Measurements from ENCODE around the gene PRKAR1A.

- TF ChIP-seq SMAD4 (CRISPR knock-in tag; IDR thresholded peaks at IDR 0.05) (no peak), ELF4 (CRISPR knock-in tag; IDR thresholded peaks at IDR 0.05; ENCODE audit: low read depth) (no peak), ATF1 (CRISPR knock-in tag; IDR thresholded peaks at IDR 0.05) (no peak), E2F4 (CRISPR knock-in tag; IDR thresholded peaks at IDR 0.05; ENCODE audit: borderline replicate concordance, low read depth) (no peak), SMAD3 (CRISPR knock-in tag; IDR thresholded peaks at IDR 0.05; ENCODE audit: borderline replicate concordance) (no peak), NR1H2 (CRISPR knock-in tag; IDR thresholded peaks at IDR 0.05) (no peak), NR2C2 (CRISPR knock-in tag; IDR thresholded peaks at IDR 0.05) (no peak), PREB (CRISPR knock-in tag; IDR thresholded peaks at IDR 0.05; ENCODE audit: borderline replicate concordance) (no peak)
- TF ChIP-seq, protein P1, sequence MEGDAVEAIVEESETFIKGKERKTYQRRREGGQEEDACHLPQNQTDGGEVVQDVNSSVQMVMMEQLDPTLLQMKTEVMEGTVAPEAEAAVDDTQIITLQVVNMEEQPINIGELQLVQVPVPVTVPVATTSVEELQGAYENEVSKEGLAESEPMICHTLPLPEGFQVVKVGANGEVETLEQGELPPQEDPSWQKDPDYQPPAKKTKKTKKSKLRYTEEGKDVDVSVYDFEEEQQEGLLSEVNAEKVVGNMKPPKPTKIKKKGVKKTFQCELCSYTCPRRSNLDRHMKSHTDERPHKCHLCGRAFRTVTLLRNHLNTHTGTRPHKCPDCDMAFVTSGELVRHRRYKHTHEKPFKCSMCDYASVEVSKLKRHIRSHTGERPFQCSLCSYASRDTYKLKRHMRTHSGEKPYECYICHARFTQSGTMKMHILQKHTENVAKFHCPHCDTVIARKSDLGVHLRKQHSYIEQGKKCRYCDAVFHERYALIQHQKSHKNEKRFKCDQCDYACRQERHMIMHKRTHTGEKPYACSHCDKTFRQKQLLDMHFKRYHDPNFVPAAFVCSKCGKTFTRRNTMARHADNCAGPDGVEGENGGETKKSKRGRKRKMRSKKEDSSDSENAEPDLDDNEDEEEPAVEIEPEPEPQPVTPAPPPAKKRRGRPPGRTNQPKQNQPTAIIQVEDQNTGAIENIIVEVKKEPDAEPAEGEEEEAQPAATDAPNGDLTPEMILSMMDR (IDR thresholded peaks at IDR 0.05), result no peak
- TF ChIP-seq, protein P2, sequence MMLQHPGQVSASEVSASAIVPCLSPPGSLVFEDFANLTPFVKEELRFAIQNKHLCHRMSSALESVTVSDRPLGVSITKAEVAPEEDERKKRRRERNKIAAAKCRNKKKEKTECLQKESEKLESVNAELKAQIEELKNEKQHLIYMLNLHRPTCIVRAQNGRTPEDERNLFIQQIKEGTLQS (CRISPR knock-in tag; conservative IDR thresholded peaks at IDR 0.05), result no peak
Measured at GRCh38 chr17:68581863-68582645, 69.8 kb downstream of the PRKAR1A start.

Data from WTC11 (cell line).